Panc1 (cell line): ENCODE results near the gene STRC.
"Not testable (repeated sequence)": the region's sequence is repeated elsewhere in the genome, so short reads cannot be mapped to it uniquely, and the experiment has no call there.

Experiments
- CTCF ChIP-seq: fragments of 450-650 bp; IDR thresholded peaks from 2 replicates; pipeline ENCODE4 v1.5.1; 2017; ENCODE audit warnings: mild to moderate bottlenecking
- POLR2AphosphoS5 ChIP-seq: IDR thresholded peaks from 2 replicates; pipeline ENCODE4 v1.6.1; 2012; ENCODE audit warnings: mild to moderate bottlenecking, low read depth, low read length, moderate library complexity
- SIN3A ChIP-seq: IDR thresholded peaks from 2 replicates; pipeline ENCODE4 v1.6.1; 2012; ENCODE audit warnings: low read depth, mild to moderate bottlenecking, low read length, moderate library complexity, borderline replicate concordance; ENCODE audit not compliant: insufficient read depth

GRCh38 chr15:43592841-43593240 is 25.8 kb downstream of the STRC start:
- not testable (repeated sequence) for TF ChIP-seq CTCF, POLR2AphosphoS5, SIN3A
